HG03097 (cell line): ENCODE data around the gene REG1A.

ENCODE experiments used
- ATAC-seq: cut with Tn5 transposase; IDR thresholded peaks from one replicate; pipeline ENCODE4 v1.9.1; 2021; ENCODE audit not compliant: unreplicated experiment, low FRiP score

REG1A gene, protein sequence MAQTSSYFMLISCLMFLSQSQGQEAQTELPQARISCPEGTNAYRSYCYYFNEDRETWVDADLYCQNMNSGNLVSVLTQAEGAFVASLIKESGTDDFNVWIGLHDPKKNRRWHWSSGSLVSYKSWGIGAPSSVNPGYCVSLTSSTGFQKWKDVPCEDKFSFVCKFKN

DNA sequence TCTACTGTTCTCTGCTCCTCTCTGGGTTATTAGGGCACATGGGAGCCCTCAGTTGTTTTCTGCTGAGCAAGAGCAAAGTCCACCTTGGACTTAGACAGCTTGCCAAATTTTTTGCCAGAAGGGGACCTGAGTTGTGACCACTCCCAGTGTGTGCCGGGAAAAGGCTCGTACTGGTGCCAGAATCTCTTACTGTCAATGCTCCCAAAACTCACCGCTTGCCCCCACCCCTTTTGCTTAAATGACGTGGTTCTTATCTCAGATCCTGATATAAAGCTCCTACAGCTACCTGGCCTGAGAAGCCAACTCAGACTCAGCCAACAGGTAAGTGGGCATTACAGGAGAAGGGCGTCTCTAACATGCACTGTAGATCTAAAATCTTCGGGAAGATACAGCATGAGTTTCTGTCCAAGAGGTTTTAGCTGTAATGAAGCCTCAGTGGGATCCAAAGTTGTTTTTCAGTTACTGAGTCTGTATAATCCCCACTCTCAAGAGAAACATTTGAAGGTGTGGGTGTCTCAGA lies at the start of gene REG1A:
Gene REG1A (plus strand): TSS at position 295 of the 520 bp plus-strand sequence. CDS start 374 bp downstream, outside the sequence.
- ATAC-seq = no peak

DNA sequence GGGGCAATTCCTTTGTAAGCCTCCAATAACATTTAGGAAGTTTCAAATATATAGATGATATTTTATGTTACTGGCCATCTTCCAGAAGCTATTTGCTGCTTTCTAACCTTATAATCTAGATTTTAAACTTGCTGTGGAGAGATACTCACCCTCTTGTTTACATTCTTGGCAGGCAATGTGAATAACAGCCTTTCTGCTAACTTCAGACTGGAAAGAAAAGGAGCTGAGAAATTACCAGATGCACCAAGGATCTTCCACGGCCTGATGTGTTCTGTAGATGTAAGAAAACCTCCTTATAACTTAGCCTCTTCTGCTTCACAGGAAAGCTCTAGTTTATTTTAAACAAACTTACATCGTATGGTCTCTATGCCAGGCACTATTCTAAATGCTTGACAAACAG lies 49.2 kb upstream of the REG1A start:
- no peak for ATAC-seq

DNA sequence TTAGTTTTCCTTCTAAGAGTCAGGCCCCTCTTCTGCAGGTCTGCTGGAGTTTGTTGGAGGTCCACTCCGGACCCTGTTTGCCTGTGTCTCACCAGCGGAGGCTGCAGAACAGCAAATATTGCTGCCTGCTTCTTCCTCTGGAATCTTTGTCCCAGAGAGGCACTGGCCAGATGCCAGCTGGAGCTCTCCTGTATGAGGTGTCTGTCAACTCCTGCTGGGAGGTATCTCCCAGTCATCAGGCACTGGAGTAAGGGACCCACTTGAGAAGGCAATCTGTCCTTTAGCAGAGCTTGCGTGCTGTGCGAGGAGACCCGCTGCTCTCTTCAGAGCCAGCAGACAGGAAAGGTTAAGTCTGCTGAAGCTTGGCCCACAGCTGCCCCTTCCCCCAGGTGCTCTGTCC lies 37.3 kb upstream of the REG1A start:
- no peak for ATAC-seq

DNA sequence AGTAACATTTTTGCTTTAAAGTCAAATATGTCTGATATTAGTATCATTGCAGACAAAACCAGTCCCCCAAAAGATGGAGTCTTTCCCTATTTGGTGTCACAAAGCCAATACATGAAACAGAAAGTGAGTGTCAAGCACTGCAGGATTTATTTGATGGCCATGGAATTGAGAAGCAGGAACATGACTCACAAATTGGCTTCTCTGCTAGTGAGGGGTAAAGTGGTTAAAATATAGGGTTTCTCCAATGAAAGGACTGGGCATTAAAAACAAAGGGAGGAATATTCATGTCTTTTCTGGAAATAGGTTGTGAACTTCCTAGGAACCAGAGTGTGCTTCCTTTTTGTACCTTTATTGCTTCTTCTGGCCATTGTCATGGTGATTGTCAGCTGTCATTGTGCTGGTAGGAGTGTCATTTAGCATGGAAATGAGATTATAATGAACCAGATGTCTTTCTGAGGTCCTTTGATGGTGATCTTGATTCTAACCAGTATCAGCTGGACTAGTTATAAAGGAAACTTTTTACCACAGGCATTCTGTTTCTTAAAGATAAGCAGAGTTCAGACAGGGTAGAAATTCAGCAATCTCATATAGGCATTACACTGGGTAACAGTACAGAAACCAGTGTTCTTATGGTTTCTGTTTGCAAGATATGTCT lies 36.6 kb upstream of the REG1A start:
- ATAC-seq = no peak

DNA sequence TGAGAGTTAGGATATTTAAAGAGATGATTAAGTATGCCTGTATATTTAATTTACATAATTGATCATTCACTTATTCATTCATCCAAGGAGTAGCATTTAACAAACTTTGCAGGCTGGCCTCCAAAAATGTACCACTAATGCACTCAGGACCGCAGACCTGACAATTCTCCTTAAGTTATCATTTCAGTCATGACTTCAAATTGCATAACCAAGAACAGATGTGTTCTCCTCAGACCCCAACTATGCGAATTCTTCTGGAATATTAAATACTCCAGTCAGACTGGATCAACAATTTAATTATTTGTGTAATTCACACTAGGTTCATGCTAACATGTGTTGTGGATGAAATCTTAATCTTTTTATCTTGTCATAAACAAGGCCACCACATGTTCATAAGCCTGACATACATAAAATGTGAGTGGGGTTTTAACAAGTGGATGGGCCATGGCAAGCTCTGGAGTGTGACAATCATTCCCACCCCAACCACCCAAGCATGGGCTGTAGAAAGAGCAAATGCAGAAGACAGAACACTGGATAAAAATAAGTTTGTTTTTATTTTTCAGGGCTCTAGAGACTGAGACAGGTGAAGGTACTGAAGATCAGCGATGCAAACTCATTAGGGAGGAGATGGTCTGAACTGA lies 35.7 kb upstream of the REG1A start:
- no peak for ATAC-seq

DNA sequence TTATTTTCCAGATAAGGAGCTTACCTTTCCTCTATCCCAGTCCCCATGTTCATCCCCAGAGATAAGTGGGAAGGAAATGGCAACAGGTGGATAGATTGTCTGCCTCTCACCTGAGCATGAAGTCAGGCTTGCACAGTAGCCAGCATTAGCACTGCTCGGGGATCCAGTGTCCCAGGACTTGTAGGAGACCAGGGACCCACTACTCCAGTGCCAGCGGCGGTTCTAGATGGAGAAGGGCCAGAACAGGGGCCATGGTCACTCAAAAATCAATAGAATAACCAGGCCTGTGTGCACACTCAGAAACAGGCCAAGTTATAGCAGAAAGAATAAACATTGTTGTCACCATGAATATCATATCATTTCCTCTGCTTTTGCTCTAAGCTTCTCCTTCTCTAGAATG lies 34.9 kb upstream of the REG1A start:
- no peak for ATAC-seq

DNA sequence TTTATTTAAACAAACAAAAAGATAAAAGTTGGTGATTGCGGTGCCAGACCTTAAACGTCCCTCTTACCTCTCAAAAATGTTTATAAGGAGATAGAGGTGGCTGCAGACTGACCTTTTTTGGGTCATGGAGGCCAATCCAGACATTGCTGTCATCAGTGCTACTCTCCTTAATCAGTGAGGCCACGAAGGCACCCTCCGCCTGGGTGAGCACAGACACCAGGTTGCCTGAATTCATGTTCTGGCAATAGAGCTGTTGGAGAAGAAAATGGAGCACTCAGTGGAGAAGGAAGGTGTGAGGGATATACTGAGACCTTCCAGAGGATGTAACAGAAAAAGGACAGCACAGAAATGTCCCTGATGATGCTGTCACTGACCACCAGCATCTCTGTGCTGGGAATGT lies 34.0 kb upstream of the REG1A start:
- ATAC-seq = no peak

DNA sequence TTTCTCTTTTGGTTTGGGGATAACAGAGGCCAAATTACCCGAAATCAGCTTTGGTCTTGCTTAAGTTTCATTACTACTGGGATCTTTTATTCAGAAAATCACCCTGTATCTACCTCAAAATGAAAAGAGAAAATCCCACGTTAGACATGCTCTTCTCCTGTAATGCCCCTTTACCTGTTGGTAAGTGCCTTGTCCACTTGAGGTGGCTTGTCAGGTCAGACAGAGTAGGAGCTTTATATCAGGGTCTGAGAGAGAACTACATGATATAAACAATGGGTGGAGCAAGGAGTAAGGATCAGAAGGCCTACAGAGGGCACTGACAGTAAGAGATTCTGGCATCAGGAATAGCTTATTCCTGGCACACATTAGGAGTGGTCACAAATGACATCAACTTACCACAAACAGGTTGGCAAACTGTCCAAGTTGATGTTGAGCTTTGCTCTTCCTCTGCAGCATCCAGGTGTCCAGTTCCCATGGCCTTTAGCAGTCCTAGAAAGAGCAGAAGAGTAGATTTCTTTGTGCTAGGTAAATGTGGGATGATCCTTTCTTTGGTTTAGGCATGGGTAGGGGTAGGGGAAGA lies 32.4 kb upstream of the REG1A start, which contains the start of gene REG1B:
Gene REG1B (minus strand): TSS at position 209 of the 580 bp plus-strand sequence. CDS start 381 bp downstream, outside the sequence.
- ATAC-seq = no peak

DNA sequence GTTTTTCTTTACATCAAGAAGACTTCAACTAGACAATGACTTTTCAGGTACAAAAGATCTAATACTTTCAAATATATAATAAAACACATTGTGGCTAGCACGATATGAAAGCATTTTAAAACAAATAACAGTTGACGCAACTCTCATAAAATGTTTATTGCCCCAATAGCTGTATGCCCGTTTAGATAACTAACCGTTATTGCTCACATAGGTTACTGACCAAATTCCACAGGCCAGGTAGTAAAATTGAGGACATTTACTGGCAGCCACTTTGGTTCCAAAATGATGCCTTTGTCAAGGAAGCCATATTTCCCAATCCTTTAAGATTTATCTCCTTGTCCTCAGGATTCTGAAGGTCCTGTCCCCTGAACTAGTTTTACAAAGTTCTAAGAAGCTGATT lies 29.6 kb upstream of the REG1A start:
- no peak for ATAC-seq

DNA sequence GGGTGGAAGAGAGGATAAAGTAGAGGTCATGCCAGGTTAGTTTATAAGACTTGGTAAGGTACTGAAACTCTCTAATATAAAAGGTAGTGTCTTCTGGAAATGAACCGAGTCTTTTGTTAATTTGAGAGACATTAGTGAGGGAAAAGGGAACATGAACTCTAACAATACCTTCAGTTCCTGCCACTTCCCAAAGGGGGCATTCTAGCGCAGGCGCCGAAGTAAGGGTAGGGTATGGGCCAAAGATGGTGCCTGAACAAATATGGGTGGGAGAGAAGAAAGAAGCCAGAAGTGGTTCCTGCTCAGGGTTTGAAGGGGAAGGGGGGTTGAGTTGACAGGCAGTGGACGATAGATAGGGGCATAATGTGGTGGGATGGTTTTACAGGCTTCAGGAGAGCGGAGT lies 22.4 kb upstream of the REG1A start:
- ATAC-seq = no peak

DNA sequence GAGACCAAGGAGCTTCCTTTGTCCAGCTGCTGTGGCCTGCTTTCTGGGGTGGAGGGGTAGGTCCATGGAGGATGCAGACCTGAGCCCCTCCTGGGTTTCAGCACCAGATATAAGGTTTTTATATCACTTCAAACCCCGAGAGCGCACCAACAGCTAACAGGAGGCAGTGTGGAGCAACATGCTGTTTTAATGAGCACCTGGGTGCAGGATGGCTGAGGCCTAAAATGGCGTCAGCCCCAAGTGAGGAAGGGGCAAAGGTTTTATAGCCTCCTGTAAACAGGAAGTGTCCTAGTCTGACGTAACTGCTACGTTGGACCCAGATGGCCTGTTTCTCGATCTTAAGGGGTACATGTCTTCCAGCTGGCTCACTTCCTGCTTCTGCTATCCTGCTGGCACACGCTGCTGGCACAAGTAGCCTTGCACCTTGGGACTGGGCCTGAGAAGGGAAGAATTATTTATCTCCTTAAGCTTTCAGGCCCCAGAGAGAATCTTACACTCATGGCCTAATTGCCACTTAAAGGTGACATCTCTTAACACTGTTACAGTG lies 21.1 kb upstream of the REG1A start:
- no peak for ATAC-seq

DNA sequence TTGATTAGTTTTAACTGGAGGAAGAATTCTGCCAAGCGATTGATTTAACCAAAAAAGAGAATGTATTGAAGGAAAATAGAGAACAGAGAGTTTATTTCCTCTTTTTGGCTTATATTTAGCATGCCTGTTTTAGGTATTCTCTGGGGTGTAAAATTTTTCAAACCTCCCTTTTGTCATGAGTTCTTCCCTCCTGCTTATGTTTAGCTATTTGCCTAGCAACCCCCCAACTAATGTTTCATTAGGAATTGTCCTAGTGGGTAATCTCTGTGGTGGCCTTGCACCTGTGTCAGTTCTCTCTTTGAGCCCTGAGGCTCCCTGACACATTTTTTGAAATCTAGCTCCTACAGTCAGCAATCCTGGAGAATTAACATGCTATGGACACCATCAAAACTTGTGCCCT lies 20.0 kb upstream of the REG1A start:
- no peak for ATAC-seq

DNA sequence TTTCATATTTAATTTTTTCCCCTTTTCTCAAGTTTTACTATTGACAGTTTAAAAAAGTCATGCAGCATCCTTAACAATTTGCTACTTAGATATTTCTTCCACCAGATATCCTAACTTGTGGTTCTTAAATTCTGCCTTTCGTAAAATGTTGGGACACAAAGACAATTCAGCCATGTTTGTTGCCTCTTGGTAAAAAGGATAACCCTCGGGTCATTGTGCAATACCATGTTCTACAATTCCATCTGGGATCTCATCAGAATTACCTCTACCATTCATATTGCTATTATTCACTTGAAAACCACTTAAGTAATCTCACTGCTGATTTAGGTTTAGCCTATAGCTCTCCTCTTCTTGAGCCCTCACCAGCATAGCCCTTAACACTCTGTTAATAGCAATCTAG lies 19.3 kb upstream of the REG1A start:
- no peak for ATAC-seq

DNA sequence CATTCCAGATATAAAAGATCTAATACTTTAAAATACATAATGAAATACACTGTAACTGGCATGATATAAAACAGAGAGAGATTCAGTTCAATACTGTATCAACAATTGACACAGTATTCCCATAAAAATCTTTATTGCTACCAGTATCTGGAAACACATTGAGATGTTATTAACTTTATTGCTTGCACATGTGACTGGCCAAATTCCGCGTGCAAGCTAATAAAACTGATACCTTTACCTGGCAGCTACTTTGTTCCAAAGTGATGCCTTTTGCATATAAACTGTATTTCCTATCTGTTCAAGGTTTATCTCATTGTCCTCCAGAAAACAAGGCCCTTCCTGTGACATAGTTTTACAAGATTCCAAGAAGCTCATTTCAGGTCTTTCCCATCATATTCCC lies 17.1 kb upstream of the REG1A start:
- ATAC-seq = no peak

DNA sequence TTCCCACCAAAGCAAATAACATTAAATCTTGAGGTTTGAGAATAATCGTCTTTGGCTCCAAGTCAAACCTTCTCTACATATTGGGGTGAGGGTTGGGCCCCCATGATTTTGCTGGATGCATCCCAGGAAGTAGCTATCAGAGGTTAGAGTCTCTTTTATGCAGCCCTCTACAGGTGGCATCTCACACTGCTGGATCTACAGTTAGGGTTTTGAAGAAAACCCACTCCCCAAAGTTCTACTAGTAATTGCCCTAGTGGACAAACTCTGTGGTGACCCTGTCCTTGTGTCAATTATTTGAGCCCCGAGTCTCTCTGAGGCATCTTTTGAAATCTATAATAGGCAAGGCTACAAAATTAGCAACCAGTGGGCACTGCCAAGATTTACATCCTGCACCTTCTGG lies 15.0 kb upstream of the REG1A start:
- no peak for ATAC-seq

DNA sequence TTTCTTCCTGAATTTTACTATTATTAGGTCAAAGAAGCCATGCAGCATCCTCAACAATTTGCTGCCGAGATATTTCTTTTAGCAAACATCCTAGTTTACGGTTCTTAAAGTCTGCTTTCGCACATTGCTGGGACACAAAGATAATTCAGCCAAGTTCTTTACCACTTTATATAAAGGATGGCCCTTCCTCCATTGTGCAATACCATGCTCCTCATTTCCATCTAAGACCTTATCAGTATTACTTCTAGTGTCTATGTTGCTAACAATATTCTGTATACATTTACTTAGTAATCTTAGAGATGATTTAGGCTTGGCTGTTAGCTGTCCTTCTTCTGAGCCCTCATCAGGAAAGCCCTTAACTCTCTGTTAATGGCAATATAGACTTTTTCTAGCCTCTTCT lies 8.0 kb upstream of the REG1A start:
- ATAC-seq = no peak

DNA sequence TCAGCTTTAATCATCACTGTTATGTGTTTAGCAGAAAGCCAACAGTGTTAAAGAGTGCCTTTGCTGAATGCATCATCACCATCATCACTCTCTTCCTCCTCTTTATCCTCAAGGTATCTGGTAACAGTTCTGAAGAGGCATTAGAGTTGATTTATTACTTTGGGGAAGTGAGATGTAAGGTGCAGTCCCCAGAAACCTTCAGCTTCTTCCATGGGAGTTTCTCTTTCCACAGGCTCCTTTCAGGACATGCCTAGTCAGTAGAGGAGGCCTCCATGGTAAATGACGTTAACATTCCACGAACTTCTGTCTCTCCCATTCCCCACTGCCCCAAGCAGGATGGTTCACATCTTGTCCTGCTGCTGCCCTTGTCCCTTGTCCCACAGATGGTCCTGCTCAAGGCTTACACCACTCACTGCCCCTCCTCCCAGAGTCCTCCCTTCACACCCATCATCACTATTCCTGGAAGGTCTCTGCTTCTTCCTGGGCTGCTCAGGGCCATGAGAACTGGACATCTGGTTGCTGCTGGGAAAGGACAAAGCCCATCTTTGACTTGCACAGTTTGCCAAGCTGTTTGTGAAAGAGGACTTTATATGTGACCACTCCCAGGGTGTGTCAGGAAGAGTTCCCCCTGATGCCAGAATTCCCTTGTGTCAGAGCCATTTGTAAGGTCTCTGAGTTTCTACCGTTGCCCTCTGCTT lies 5.3 kb upstream of the REG1A start:
- no peak for ATAC-seq

DNA sequence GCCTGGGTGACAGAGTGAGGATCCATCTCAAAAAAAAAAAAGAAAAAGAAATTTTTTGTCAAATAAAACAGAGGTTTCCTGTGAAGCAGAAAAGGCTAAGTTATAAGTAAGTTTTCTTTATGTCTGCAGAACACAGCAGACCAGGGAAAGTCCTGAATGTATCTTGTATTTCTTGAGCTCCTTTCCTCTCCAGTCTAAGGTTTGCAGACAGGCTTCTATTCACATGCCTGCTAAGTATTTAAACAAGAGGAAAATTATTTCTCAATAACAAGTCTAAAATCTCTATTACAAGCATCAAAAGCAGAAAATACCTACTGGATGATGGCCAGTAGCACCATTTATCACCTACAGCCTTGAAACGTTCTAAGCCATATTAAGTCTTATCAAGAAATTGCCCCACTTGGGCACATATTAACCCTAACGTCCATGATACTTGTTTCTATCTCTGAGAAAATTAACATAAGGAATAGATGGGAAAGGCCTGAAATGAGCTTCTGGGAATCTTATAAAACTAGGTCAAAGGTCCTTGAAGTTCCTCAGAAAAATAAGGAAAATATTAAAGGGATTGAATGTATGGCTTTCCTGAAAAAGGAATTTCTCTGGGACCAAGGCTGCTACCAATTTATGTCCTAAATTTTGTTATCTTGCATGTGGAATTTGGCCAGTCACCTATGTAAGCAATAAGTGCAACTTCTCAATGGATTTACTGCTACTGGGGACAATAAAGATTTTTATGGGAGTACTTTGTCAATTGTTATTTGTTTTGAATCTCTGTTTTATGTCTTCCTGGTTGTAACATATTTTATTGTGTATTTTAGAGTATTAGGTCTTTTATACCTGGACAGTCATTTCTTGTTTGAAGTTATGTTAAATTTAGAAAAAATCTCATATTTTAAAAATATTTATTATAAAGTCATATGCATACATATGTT lies 3.0 kb upstream of the REG1A start:
- no peak for ATAC-seq

DNA sequence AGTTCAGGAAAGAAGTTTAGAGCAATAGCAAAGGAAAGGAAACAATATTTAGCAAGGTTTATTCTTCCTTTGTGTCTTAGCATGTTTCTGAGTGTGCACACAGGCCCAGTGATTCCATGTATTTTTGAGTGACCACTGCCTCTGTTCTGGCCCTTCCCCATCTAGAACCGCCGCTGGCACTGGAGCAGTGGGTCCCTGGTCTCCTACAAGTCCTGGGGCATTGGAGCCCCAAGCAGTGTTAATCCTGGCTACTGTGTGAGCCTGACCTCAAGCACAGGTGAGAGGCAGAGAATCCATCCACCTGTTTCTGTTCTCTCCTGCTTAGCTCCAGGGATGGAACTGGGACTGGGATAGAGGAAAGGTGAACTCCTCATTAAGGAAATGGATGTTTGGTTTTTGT lies 2.4 kb downstream of the REG1A start:
- no peak for ATAC-seq
